Neutrophil (primary cell): ENCODE results near the gene KLRF1.

Source experiments
- H3K27ac ChIP-seq: fragments of 200-600 bp; sonication (generic); 2 replicates; pipeline ENCODE4 v1.5.1; 2016; ENCODE audit warnings: mild to moderate bottlenecking, moderate library complexity
- H3K27me3 ChIP-seq: fragments of 200-600 bp; sonication (generic); 2 replicates; pipeline ENCODE4 v1.6.0; 2016; ENCODE audit warnings: mild to moderate bottlenecking
- H3K36me3 ChIP-seq: fragments of 200-600 bp; sonication (generic); 2 replicates; pipeline ENCODE4 v1.5.1; 2017
- H3K4me1 ChIP-seq, 2 experiments: fragments of 200-600 bp in 1 of 2; sonication (generic) in 1 of 2; 1 replicate in 1 of 2; 2 replicates in 1 of 2; pipeline versions ENCODE4 v1.5.1 to v1.6.1; 2013 to 2016; ENCODE audit warnings: low read depth in 1 of 2, low read length in 1 of 2, mild to moderate bottlenecking in 1 of 2, moderate library complexity in 1 of 2; ENCODE audit not compliant: control insufficient read depth in 1 of 2, insufficient read depth in 1 of 2
- H3K4me3 ChIP-seq, 2 experiments: fragments of 200-600 bp in 1 of 2; sonication (generic) in 1 of 2; 1 replicate in 1 of 2; 2 replicates in 1 of 2; pipeline ENCODE4 v1.5.1; 2013 to 2016; ENCODE audit warnings: low read depth in 1 of 2, low read length in 1 of 2, mild to moderate bottlenecking in 1 of 2, moderate library complexity in 1 of 2
- H3K9me3 ChIP-seq: fragments of 200-600 bp; sonication (generic); 2 replicates; pipeline ENCODE4 v1.5.1; 2016
- CTCF ChIP-seq: fragments of 200-600 bp; sonication (generic); IDR thresholded peaks from 2 replicates; pipeline ENCODE4 v1.5.1; 2016; ENCODE audit warnings: antibody characterized with exemption

The KLRF1 gene

GRCh38 chr12:9794484-9795093 lies 32.7 kb upstream of the KLRF1 start:
- H3K4me1 ChIP-seq, result peaks cover 16 to 19% of the 10 kb centered on the region in 2 experiments
- no peak overlapping the region for H3K4me3 ChIP-seq
- TF ChIP-seq CTCF, result no peak
- no peaks in the 10 kb centered on the region for H3K9me3 ChIP-seq
- H3K36me3 ChIP-seq, result no peaks in the 10 kb centered on the region
- H3K27me3 ChIP-seq, result no peaks in the 10 kb centered on the region
- H3K27ac ChIP-seq, result peak overlapping the region; percentile 48

GRCh38 chr12:9795945-9796344 lies 31.3 kb upstream of the KLRF1 start:
- Histone ChIP-seq H3K4me3 (no peak overlapping the region), H3K27me3 (no peaks in the 10 kb centered on the region), H3K4me1 (peaks cover 16 to 19% of the 10 kb centered on the region in 2 experiments), H3K36me3 (no peaks in the 10 kb centered on the region), H3K9me3 (no peaks in the 10 kb centered on the region), H3K27ac (no peak overlapping the region)
- TF ChIP-seq CTCF, result no peak

DNA sequence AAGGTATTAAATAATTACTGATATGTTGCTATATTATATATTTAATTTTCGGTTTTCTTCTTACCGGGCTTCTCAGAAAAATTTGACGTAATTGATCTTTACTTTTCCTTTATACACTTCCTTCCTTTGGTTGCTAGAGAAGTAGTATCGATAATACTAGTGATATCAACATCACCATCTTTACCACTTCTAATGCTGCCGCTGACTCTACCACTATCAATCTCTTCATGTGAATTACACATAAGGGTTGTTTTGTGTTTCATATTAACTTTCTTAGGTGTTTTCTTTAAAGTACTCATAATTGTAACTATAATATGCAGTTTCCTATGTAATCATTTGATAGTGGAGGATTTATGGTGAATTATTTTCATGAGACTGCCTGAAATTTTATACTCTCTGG lies 30.9 kb upstream of the KLRF1 start:
- no peak overlapping the region for H3K4me3 ChIP-seq
- no peaks in the 10 kb centered on the region for H3K9me3 ChIP-seq
- peaks cover 16 to 19% of the 10 kb centered on the region in 2 experiments for H3K4me1 ChIP-seq
- H3K27ac ChIP-seq, result no peak overlapping the region
- no peaks in the 10 kb centered on the region for H3K36me3 ChIP-seq
- TF ChIP-seq CTCF, result no peak
- H3K27me3 ChIP-seq, result no peaks in the 10 kb centered on the region

DNA sequence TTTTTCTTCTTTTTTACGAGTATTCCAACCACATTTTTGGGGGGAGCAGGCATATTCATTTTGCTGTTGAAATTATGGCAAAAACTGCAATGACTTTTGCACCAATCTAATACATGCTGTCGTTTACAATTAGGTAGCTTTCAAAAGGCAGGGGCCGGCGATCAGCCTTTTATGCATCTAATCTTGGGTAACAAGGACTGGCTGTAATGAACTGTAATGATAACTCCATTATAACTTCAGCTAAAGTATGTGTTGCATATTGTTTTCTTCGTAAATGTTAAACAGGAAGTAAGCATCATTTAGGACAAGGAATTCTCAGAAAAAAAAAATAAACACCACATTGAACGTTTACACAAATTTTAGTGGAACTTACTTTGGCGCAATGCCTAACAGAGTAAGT lies 30.3 kb upstream of the KLRF1 start:
- Histone ChIP-seq H3K9me3 (no peaks in the 10 kb centered on the region), H3K4me3 (no peak overlapping the region), H3K36me3 (no peaks in the 10 kb centered on the region), H3K4me1 (peaks cover 16 to 19% of the 10 kb centered on the region in 2 experiments), H3K27ac (no peak overlapping the region), H3K27me3 (no peaks in the 10 kb centered on the region)
- no peak for TF ChIP-seq CTCF

DNA sequence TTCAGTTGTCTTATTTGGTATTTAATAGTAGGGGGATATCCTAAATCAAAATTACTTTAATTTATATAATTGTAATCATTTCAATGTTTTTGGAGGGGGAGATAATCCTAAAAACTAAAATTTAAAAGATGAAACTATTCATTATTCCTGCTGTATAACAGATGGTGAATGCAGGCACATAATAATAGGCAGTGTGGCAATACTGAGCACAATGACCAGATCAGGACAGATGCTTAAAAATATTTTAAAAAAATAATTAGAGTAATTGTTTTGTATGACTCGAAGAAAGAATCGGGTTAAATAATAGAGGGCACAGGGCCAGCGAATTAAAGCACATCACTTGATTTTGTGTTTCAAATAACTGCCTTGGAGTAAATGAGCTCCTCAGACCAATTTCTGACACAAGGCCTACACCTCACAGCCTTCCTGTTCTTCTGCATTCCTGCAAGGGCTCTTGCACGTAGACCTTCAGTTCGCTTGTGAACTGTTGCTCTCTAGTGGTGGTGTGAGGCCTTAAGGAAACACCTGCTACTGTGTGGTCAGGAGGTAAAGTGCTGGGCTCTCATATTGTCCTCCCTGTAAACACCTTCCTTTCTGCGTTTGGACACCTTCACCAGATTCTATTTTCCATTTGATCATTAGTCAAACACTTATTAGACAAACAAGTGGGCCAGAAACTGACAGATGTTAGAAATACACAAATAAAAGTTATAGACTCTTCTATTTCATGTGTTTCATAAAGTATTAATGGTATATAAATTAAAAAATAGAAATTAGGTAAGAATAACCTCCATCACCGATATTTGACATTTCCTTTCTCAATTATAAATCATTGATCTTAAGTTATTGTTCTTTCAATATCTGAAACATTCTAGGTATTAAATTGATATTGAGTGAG lies 29.3 kb upstream of the KLRF1 start:
- Histone ChIP-seq H3K27me3 (no peaks in the 10 kb centered on the region), H3K9me3 (no peaks in the 10 kb centered on the region), H3K36me3 (no peaks in the 10 kb centered on the region), H3K4me1 (peaks cover 16 to 18% of the 10 kb centered on the region in 2 experiments), H3K27ac (no peak overlapping the region), H3K4me3 (no peak overlapping the region)
- TF ChIP-seq CTCF, result no peak
